Measurements from ENCODE around the gene HTR1D.
"Not testable (repeated sequence)": the region's sequence is repeated elsewhere in the genome, so short reads cannot be mapped to it uniquely, and the experiment has no call there.

HTR1D gene

GRCh38 chr1:23216771-23217420 is 406 bp downstream of the HTR1D start:
- DNase-seq (ENCODE audit: low spot score): no peak

DNA sequence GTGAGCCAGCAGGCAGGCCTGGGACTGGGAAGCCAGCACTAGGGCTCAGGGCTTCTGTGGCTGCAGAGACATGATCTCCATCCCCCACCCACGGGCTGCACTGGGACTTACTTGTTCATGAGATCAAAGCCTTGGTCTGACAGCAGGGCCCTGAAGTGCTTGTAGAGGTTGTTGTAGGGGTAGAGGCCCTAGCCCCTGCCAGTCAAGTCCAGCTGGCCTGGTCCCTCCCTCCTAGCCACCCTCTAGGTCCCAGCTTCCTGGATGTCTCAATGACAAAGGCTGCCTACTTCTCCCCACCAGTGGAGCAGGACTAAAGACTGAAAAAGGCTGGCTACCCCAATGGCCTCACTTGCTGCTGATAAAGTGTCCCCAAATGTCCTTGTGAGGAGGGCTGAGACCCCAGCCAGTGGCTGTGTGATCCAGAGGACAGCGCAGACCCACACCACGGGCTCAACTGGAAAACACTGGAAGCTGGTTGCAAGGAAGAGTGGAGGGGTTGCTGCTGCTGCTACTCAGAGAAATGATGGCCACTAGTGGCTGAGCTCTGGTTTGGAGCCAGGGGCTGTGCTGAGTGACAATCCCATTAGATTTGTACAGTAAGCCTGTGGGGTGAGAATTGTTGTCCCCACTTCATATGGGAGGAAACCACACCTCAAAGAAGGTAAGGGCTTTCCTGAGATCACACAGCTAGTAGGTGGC is 1.4 kb downstream of the HTR1D start:
- DNase-seq (ENCODE audit: low spot score): no peak

DNA sequence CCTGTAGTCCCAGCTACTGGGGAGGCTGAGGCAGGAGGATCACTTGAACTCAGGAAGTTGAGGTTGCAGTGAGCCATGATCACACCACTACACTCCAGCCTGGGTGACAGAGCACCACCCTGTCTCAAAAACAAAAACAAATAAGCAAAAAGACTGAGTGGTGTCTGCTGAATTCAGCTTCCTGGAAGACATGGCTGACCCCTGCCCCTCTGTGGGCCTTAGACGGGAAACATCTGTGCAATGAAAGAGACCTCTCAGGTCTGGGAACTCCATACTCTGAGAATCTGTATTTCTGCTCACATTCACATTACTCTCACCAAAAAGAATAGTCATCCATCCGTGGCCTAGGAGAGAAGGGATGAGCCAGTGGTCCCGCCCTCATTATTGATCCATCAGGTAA is 2.0 kb downstream of the HTR1D start:
- DNase-seq (ENCODE audit: low spot score): no peak

DNA sequence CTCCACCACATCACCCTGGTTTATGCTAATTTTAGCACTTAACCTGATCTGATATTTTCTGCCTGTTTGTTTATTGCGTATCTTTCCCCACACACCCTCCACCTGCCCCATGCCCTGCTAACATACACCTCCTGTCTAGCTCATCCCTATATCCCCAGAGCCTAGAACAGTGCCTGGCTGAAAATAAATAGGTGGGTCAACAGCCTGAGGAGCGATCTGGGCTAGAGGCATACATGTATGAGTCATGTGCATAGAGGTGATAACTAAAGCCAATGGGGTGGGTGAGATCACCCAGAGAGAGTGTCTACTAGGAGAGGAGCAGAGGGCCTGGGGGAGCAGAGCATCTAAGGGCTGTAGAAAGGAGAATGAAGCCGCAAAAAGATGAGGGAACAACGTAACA is 2.7 kb downstream of the HTR1D start:
- DNase-seq (ENCODE audit: low spot score): no peak

DNA sequence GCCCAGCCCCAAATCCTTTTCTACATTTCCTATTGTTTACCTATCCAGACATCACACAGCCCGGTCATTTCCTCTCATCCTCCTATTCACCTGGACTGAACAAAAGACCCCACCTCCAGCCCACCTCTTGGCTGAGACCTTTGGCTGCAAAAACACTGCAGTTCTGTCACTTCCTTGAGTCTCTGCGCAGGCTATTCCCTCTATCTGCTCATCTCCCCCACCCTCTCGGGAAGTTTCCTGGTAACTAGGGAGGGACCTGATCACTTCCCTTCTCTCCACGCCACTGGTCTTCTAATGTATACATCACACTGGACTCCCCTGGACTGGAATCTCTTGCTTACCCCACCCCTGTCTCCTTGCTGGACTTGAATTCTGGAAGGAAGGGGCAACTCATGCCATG is 5.3 kb downstream of the HTR1D start:
- no peak for DNase-seq (ENCODE audit: low spot score)

DNA sequence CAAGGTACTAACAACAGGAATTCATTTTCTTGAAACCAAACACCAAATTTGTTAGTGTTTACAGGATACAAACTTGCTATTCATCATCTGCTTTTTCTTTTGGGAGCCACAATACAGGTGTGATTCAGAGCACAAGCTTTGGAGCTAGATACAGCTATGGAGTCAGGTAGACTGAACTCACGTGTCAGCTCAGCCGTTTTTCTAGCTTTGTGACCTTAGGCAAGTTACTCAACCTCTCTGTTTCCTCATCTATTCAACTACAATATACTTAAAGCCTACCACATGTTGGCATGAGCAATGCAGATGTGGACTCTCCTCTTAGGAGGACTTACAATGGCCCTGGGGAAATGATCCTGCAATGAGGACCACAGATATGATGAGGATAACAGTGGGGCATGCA is 6.3 kb downstream of the HTR1D start:
- no peak for DNase-seq (ENCODE audit: low spot score)

DNA sequence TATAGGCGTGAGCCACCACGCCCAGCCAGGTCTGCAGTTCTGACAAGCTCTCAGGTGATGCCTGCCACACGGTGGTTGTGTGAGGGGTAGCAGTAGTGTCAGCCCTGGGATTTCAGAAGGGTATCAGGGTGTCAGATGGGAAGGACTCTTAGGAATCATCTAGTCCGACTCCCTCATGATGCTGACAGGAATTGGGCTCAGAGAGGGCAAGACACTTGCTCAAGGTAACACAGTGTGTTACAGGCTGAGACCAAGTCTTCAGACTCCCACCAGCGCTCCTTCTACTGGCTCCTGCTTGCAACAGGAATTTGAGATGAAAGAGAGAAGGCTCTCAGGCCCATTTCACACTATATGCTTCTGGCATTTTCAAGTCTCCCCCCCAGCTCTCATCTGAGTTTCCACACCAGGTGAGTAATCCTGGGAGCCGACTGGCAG is 6.9 kb downstream of the HTR1D start:
- no peak for DNase-seq (ENCODE audit: low spot score)

DNA sequence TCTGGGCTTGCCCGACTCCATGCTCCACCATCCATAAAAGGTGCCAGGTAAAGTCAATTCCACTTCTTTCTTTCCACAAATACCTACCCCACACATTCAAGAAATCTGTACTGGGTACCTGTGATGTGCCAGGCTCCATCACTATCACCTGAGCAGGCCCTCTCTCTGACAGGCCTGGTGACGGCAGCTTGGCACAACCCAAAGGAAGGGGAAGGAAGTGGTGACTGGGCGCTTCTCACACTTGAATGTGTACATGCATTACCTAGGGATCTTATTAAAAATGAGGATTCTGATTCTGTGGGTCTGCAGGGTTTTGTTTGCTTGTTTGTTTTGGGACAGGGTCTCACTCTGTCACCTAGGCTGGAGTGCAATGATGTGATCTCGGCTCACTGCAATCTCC is 7.5 kb downstream of the HTR1D start:
- DNase-seq (ENCODE audit: low spot score): no peak

GRCh38 chr1:23208527-23208926 is 8.8 kb downstream of the HTR1D start:
- DNase-seq (ENCODE audit: low spot score): no peak

DNA sequence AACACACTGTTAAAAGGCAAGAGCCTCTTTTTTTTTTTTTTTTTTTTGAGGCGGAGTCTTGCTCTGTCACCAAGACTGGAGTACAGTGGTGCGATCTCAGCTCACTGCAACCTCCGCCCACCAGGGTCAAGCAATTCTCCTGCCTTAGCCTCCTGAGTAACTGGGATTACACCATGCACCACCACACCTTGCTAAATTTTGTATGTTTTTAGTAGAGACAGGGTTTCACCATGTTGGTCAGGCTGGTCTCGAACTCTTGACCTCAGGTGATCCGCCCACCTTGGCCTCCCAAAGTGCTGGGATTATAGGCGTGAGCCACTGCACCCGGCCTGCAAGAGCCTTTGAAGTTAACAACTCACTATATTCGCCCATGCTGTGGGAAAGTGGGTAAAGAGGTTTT is 9.6 kb downstream of the HTR1D start:
- not testable (repeated sequence) for DNase-seq (ENCODE audit: low spot score)

- no peak for DNase-seq (ENCODE audit: low spot score)
Measured at GRCh38 chr1:23202263-23202749, 15.0 kb downstream of the HTR1D start.

DNA sequence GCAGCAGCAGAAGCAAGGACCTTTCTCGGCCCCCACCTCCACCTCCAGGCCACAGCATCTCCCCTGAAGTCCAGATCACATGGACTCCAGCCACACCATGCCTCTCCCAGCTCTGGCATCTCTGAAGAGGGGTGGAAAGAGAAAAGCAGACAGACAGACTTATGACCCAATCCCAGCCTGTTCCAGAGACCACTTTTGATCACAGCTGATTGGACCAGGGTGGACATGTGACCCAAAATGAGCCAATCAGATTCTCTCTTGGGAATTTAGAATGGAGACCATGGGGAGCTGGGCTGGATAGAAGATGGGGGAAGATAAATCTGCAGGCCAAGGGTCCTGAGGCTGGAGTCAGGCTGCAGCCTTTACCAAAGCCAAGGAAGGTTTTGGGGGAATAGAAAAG is 16.4 kb downstream of the HTR1D start:
- DNase-seq (ENCODE audit: low spot score): no peak

DNA sequence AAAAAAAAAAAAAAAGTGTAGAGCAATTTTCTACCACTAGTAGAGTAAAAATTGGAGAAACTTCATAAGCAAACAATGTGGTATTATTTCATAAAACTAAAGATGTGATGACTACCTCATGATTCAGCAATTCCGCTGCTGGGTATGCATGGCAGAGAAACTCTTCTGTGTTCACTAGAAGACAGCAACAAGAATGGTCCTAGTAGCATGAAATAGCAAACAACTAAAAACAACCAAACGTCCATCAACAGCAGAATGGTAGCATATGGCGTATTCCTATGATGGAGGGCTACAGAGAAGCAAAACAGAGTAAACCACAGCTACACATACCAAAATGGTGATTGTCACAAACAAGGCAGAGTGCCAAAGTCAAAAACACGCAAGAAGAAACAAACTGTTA is 18.9 kb downstream of the HTR1D start:
- no peak for DNase-seq (ENCODE audit: low spot score)

DNA sequence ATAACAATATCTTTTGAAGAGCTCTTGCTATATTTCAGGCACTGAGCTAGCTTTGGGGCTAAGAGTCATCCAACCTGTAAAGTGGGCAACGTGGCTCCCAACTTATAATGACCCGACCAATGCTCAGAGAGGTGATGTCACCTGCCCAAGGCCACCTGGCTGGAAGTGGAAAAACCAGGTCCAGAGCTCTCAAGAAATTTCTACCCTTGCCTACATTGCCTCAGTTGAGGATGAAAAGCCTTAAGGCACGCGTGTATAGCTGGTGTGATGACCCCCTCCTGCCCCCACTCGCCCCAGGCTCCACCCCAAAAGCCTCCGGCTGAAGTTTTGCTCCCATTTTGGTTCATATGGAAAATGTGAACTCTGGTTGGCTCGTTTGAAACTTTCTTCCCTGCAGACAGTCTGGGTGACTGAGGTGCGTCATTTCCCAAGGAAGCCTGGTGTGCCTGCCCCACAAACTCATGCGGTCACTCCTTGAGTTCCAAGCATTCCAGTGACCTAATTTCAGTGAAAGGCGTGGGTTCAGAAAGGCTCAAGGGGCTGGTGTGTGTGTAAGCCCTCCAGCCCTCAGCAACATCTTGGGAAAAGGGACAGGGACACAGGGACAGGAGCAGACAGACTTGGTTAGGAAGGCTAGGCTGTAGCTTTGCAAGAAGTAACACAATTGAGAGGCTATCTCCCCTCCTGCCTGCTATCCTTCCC is 20.5 kb downstream of the HTR1D start:
- DNase-seq (ENCODE audit: low spot score): no peak

DNA sequence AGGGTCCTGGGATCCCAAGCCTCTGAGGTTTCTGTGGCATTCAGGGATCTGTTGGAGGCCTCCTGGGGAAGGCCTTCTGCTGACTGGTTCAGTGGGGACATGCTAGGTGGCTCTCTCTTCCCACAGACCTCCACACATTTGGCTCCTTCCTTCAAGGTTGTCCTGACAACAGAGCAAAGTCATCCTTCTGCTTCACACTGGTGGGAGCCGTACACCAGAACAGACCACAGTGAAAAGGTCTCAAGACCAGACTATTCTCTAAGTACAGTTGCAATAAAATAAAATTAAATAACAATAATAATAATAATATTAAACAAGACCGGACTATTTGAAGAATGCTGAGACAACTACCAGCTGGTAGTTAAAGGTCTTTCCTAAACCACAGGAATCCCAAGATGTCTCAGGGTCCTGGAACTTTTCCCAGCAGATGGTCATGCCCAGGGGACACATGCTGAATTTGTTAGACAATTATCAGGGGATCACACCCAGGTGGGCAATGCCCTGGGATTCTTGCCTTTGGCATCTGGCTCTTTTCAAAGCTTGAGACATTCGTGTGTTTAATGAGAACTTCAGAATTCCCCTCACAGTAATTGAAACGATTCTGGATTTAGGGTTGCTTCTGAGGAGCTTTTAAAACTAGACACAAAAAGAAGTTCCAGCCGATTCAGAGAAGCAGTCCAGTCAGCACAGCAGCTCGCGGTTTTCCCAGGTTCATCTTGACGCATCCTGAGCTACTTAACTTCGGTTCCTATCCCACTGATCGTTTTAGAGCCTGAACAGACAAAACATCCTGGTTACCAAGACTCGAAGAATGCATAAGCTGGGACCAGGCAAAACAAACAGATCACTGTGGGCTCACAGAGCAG is 22.9 kb downstream of the HTR1D start:
- no peak for DNase-seq (ENCODE audit: low spot score)

DNA sequence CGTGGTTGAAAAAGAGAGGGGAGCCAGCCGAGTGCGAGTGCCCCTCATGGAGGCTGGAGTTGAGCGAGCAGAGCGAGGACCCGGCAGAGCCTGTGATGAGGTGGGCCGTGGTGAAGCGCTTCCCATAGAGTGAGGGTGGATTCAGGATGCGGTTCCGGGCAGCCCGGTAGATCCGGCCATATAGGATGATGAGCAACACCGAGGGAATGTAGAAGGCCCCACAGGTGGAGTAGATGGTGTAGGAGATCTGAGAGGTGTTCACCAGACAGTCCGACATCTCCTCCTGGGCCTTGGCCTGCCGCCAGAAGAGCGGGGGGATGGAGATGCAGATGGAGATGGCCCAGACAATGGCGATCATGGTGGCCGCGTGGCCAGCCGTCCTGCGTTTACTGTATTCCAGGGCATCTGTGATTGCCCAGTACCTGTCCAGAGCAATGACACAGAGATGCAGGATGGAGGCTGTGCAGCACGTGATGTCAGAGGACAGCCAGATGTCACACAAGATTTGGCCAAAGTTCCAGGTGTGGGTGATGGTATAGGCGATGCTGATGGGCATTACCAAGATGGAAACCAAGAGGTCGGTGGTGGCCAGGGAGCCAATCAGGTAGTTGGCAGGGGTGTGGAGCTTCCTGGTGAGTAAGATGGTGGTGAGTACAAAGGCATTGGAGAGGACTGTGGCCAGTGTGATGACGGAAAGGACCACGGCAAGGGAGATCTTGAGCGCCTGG is 23.7 kb downstream of the HTR1D start:
- DNase-seq (ENCODE audit: low spot score): no peak

DNA sequence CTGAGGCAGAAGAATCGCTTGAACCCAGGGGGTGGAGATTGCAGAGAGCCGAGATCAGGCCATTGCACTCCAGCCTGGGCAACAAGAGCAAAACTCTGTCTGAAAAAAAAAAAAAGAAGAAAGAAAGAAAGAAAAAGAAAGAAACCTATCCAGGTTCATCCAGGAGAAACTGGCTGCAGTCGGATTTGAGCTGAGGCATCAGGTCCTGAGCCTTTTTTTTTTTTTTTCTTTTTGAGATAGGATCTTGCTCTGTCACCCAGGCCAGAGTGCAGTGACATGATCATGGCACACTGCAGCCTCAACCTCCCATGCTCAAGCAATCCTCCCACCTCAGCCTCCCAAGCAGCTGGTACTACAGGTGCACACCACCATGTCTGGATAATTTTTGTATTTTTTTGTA is 26.1 kb downstream of the HTR1D start:
- DNase-seq (ENCODE audit: low spot score): no peak

DNA sequence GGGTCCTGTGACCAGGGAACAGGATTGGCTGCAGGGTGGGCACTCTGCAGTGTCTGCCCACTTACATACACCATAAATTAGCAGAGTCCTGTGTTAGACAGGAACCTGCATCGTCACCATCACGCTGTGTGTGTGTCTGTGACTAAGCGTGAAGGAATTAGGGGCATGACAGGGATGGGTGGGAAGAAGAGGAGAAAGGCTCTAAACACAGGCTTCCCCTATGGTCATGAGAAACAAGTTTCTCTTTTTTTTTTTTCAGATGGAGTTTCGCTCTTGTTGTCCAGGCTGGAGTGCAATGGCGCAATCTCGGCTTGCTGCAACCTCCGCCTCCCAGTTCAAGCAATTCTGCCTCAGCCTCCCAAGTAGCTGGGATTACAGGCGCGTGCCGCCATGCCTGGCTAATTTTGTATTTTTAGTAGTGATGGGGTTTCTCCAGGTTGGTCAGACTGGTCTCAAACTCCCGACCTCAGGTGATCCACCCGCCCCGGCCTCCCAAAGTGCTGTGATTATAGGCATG is 28.3 kb downstream of the HTR1D start:
- DNase-seq (ENCODE audit: low spot score): not testable (repeated sequence)

DNA sequence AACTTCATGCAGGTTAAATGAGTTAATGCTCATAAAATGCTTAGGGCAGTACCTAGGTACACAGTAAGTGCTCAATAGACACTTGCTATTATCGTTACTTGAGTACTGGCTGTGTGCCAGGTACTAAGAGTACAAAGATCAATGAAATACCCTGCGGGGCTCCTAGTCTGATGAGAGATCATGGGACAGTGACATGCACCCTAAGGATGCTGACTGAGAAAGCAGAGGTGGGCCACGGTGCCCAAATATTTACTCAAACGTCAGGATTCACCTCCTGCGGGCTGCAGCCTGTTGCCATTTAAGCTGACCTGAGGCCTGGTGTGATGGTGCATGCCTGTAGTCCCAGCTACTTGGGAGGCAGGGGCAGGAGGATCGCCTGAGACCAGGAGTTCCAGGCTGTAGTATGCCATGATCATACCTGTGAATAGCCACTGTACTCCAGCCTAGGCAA is 28.8 kb downstream of the HTR1D start:
- DNase-seq (ENCODE audit: low spot score): no peak

DNA sequence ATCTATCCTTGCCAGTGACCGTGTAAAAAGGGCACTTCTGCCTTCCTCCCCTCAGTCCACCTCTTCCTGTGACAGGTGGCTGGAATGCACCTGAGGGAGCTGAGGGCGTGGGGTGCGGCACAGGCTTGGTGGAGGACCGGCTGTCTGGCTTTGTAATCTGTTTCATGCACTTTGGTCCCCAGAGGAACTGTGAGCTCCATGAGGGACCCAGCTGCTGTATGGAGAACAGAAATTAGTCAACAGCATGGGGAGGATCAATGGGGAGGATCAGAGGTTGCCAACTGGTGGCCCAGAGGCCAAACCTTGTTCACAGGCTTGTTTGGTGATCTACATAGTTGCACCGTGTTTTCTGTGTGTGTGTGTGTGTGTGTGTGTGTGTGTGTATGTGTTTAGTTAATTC is 29.7 kb downstream of the HTR1D start:
- DNase-seq (ENCODE audit: low spot score): no peak

DNA sequence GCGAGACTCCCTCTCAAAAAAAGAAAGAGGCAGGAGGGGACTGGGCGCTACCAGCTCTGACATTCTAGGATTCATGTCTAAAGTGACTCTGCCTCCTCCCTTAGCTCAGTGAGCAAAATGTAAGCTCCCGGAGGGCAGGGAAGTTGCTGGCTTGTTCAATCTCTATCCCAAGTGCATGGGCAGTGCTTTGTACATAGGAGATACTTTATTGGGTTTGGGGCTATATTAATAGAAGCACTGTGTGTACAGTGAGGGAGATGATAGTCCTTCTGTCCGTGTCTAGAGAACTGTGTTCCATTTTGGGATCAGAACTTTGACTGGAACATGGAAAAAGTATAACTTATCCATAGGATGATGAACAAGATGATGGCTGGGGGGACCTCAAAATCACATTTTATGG is 31.9 kb downstream of the HTR1D start:
- no peak for DNase-seq (ENCODE audit: low spot score)
